ENCODE measurements around the gene ARFIP1.

ARFIP1 gene

GRCh38 chr4:152946446-152946845, 166.7 kb downstream of the ARFIP1 start:
- Mint-ChIP-seq H3K36me3 (peaks cover 2% of the 10 kb centered on the region), H3K4me3 (no peak overlapping the region), H3K4me1 (no peaks in the 10 kb centered on the region), H3K27me3 (peaks cover 9% of the 10 kb centered on the region), H3K9me3 (no peaks in the 10 kb centered on the region), H3K27ac (no peak overlapping the region)

- peaks cover 2% of the 10 kb centered on the region for H3K36me3 Mint-ChIP-seq
- H3K27ac Mint-ChIP-seq = no peak overlapping the region
- H3K4me3 Mint-ChIP-seq = no peak overlapping the region
- H3K4me1 Mint-ChIP-seq = no peaks in the 10 kb centered on the region
- H3K9me3 Mint-ChIP-seq = no peaks in the 10 kb centered on the region
- H3K27me3 Mint-ChIP-seq = peaks cover 9% of the 10 kb centered on the region
Measured at GRCh38 chr4:152947311-152947710, 167.6 kb downstream of the ARFIP1 start.

- Mint-ChIP-seq H3K4me3 (no peak overlapping the region), H3K4me1 (no peaks in the 10 kb centered on the region), H3K36me3 (peaks cover 2% of the 10 kb centered on the region), H3K27me3 (peaks cover 8% of the 10 kb centered on the region), H3K9me3 (no peaks in the 10 kb centered on the region), H3K27ac (no peak overlapping the region)
Measured at GRCh38 chr4:152949930-152950329, 170.2 kb downstream of the ARFIP1 start.

GRCh38 chr4:152950402-152951274, 170.9 kb downstream of the ARFIP1 start:
- Mint-ChIP-seq H3K27ac (no peak overlapping the region), H3K36me3 (peaks cover 2% of the 10 kb centered on the region), H3K9me3 (no peaks in the 10 kb centered on the region), H3K4me3 (no peak overlapping the region), H3K4me1 (no peaks in the 10 kb centered on the region), H3K27me3 (peaks cover 8% of the 10 kb centered on the region)

- Mint-ChIP-seq H3K4me1 (no peaks in the 10 kb centered on the region), H3K36me3 (peaks cover 2% of the 10 kb centered on the region), H3K4me3 (no peak overlapping the region), H3K27ac (no peak overlapping the region), H3K27me3 (peaks cover 8% of the 10 kb centered on the region), H3K9me3 (no peaks in the 10 kb centered on the region)
Measured at GRCh38 chr4:152951348-152951747, 171.6 kb downstream of the ARFIP1 start.

GRCh38 chr4:152953514-152953913, 173.8 kb downstream of the ARFIP1 start:
- Mint-ChIP-seq H3K27me3 (peaks cover 3% of the 10 kb centered on the region), H3K4me1 (no peaks in the 10 kb centered on the region), H3K27ac (no peak overlapping the region), H3K4me3 (no peak overlapping the region), H3K36me3 (no peaks in the 10 kb centered on the region), H3K9me3 (no peaks in the 10 kb centered on the region)

GRCh38 chr4:152954741-152955140, 175.0 kb downstream of the ARFIP1 start:
- no peaks in the 10 kb centered on the region for H3K36me3 Mint-ChIP-seq
- H3K27me3 Mint-ChIP-seq = peaks cover 3% of the 10 kb centered on the region
- H3K4me3 Mint-ChIP-seq = no peak overlapping the region
- H3K4me1 Mint-ChIP-seq = no peaks in the 10 kb centered on the region
- H3K9me3 Mint-ChIP-seq = no peaks in the 10 kb centered on the region
- H3K27ac Mint-ChIP-seq = no peak overlapping the region

- H3K4me1 Mint-ChIP-seq = no peaks in the 10 kb centered on the region
- H3K9me3 Mint-ChIP-seq = no peaks in the 10 kb centered on the region
- H3K36me3 Mint-ChIP-seq = no peaks in the 10 kb centered on the region
- no peak overlapping the region for H3K4me3 Mint-ChIP-seq
- H3K27me3 Mint-ChIP-seq = peaks cover 3% of the 10 kb centered on the region
- H3K27ac Mint-ChIP-seq = no peak overlapping the region
Measured at GRCh38 chr4:152956147-152956546, 176.4 kb downstream of the ARFIP1 start.

GRCh38 chr4:152956650-152957436, 177.1 kb downstream of the ARFIP1 start:
- Mint-ChIP-seq H3K4me3 (no peak overlapping the region), H3K27me3 (no peaks in the 10 kb centered on the region), H3K36me3 (no peaks in the 10 kb centered on the region), H3K4me1 (no peaks in the 10 kb centered on the region), H3K27ac (no peak overlapping the region), H3K9me3 (no peaks in the 10 kb centered on the region)

- no peaks in the 10 kb centered on the region for H3K4me1 Mint-ChIP-seq
- no peaks in the 10 kb centered on the region for H3K27me3 Mint-ChIP-seq
- no peak overlapping the region for H3K4me3 Mint-ChIP-seq
- no peaks in the 10 kb centered on the region for H3K36me3 Mint-ChIP-seq
- no peak overlapping the region for H3K27ac Mint-ChIP-seq
- H3K9me3 Mint-ChIP-seq = no peaks in the 10 kb centered on the region
Measured at GRCh38 chr4:152957437-152958171, 177.8 kb downstream of the ARFIP1 start.

- Mint-ChIP-seq H3K9me3 (no peaks in the 10 kb centered on the region), H3K4me1 (no peaks in the 10 kb centered on the region), H3K27ac (no peak overlapping the region), H3K27me3 (no peaks in the 10 kb centered on the region), H3K4me3 (no peak overlapping the region), H3K36me3 (no peaks in the 10 kb centered on the region)
Measured at GRCh38 chr4:152959080-152959479, 179.3 kb downstream of the ARFIP1 start.

GRCh38 chr4:152960082-152960481, 180.3 kb downstream of the ARFIP1 start:
- no peaks in the 10 kb centered on the region for H3K9me3 Mint-ChIP-seq
- H3K4me3 Mint-ChIP-seq = no peak overlapping the region
- no peaks in the 10 kb centered on the region for H3K36me3 Mint-ChIP-seq
- H3K27me3 Mint-ChIP-seq = no peaks in the 10 kb centered on the region
- no peaks in the 10 kb centered on the region for H3K4me1 Mint-ChIP-seq
- H3K27ac Mint-ChIP-seq = no peak overlapping the region

GRCh38 chr4:152961014-152961772, 181.4 kb downstream of the ARFIP1 start:
- no peak overlapping the region for H3K4me3 Mint-ChIP-seq
- no peaks in the 10 kb centered on the region for H3K9me3 Mint-ChIP-seq
- H3K4me1 Mint-ChIP-seq = no peaks in the 10 kb centered on the region
- no peaks in the 10 kb centered on the region for H3K27me3 Mint-ChIP-seq
- H3K27ac Mint-ChIP-seq = no peak overlapping the region
- no peaks in the 10 kb centered on the region for H3K36me3 Mint-ChIP-seq

GRCh38 chr4:152961773-152962115, 182.0 kb downstream of the ARFIP1 start:
- Mint-ChIP-seq H3K36me3 (no peaks in the 10 kb centered on the region), H3K9me3 (no peaks in the 10 kb centered on the region), H3K4me1 (no peaks in the 10 kb centered on the region), H3K27me3 (no peaks in the 10 kb centered on the region), H3K27ac (no peak overlapping the region), H3K4me3 (no peak overlapping the region)
